RWPE1 (cell line): ENCODE results near the gene CNN2.

Experiments
- CTCF ChIA-PET: fragments of 350-600 bp; sonication (Branson Sonifier 250); formaldehyde crosslinking; extraction: SDS; loops from one replicate; lab custom pipeline; 2021; lab: Yijun Ruan, JAX
- POLR2A ChIA-PET: fragments of 400-600 bp; formaldehyde crosslinking; extraction: SDS; loops from one replicate; lab custom pipeline; 2020; ENCODE audit warnings: antibody characterized with exemption; ENCODE audit not compliant: low non-redundant PET; lab: Yijun Ruan, JAX
- DNase-seq: peaks from one replicate; pipeline ENCODE4 v3.0.0; 2012; ENCODE audit warnings: low spot score
- H3K27ac ChIP-seq: fragments of 450-650 bp; 2 replicates; pipeline ENCODE4 v1.5.1; 2017
- CTCF ChIP-seq: fragments of 450-650 bp; conservative IDR thresholded peaks from 2 replicates; pipeline ENCODE4 v1.5.1; 2017; ENCODE audit warnings: low read depth, mild to moderate bottlenecking

The CNN2 gene

GRCh38 chr19:1025960-1026782, at the start of gene CNN2:
CNN2 (plus strand) TSS chr19:1026608; CDS start chr19:1026662, 54 bp downstream.
- CTCF ChIA-PET: no interaction called here
- POLR2A ChIA-PET: interaction anchor here (0.6 to 2.8 kb wide), 4 partner anchors 14 to 184 kb away, joined by 3 to 11 read pairs (median 3); partner anchors contain the start of genes ABCA7 and WDR18
- DNase-seq: peak; percentile 74
- peak within 1 kb of the TSS; percentile 99 for H3K27ac ChIP-seq
- TF ChIP-seq CTCF: no peak

- POLR2A ChIA-PET: no interaction called here
- CTCF ChIA-PET: interaction anchor here (0.5 to 1.2 kb wide), 3 partner anchors 24 to 244 kb away, joined by 3 to 5 read pairs (median 3); no protein-coding TSS in a partner anchor
These were observed 49.3 kb upstream of the CNN2 start for GRCh38 chr19:977058-977464.

GRCh38 chr19:979318-979741, 47.1 kb upstream of the CNN2 start:
- ChIA-PET CTCF (no interaction called here), POLR2A (no interaction called here)
- TF ChIP-seq CTCF: no peak
- DNase-seq: no peak
- no peak overlapping the region for H3K27ac ChIP-seq

More at GRCh38 chr19:977058-977464, 49.3 kb upstream of the CNN2 start:
- no peak overlapping the region for H3K27ac ChIP-seq
- TF ChIP-seq CTCF: no peak
- no peak for DNase-seq

- ChIA-PET POLR2A (no interaction called here), CTCF (interaction anchor here (0.6 kb wide), 1 partner anchor 74 kb away, joined by 3 read pairs; no protein-coding TSS in a partner anchor)
- no peak overlapping the region for H3K27ac ChIP-seq
These were observed 46.0 kb upstream of the CNN2 start for GRCh38 chr19:980133-980998.

GRCh38 chr19:982567-983170, 43.7 kb upstream of the CNN2 start:
- DNase-seq: peak; percentile 89
- peak overlapping the region; percentile 81 for H3K27ac ChIP-seq
- TF ChIP-seq CTCF: peak; percentile 93
- ChIA-PET CTCF (interaction anchor here (0.8 to 1.3 kb wide), 6 partner anchors 13 to 63 kb away, joined by 3 to 6 read pairs (median 4); no protein-coding TSS in a partner anchor), POLR2A (no interaction called here)

More at GRCh38 chr19:980133-980998, 46.0 kb upstream of the CNN2 start:
- no peak for TF ChIP-seq CTCF
- no peak for DNase-seq
